Heart left ventricle (tissue), 16 donors: ENCODE data around the gene OSTM1. TPM values are rescaled to one million over a fixed set of nuclear protein-coding genes. Genes with fewer than 3 reads are reported as not detected.

Experiments
- ATAC-seq, 4 donors: fragments of 200-7000 bp; cut with Tn5 transposase; one replicate each; pipeline ENCODE4 v1.9.1; 2020 to 2022; ENCODE audit warnings: moderate library complexity in 4 of 4, mild to moderate bottlenecking in 3 of 4, moderate number of reproducible peaks in 1 of 4
- DNase-seq, 5 donors: peaks; one replicate each; pipeline ENCODE4 v3.0.0-alpha.2; 2020
- H3K27ac ChIP-seq, 12 donors: fragments of 200-600 bp; sonication (generic) in 4 of 12; one replicate each; pipeline versions ENCODE4 v1.5.0 to v1.8.0; 2016 to 2022; ENCODE audit warnings: mild to moderate bottlenecking in 2 of 12
- H3K27me3 ChIP-seq, 9 donors: fragments of 200-600 bp; sonication (generic) in 2 of 9; one replicate each; pipeline versions ENCODE4 v1.5.1 to v1.8.0; 2016 to 2022; ENCODE audit warnings: mild to moderate bottlenecking in 3 of 9
- H3K36me3 ChIP-seq, 9 donors: fragments of 200-600 bp; sonication (generic) in 2 of 9; one replicate each; pipeline versions ENCODE4 v1.5.0 to v1.8.0; 2018 to 2022; ENCODE audit warnings: mild to moderate bottlenecking in 2 of 9
- H3K4me1 ChIP-seq, 12 donors: fragments of 200-600 bp; sonication (generic) in 4 of 12; one replicate each; pipeline versions ENCODE4 v1.5.0 to v1.8.0; 2016 to 2022; ENCODE audit warnings: mild to moderate bottlenecking in 3 of 12
- H3K4me3 ChIP-seq, 12 donors: fragments of 200-600 bp; sonication (generic) in 4 of 12; one replicate each; pipeline versions ENCODE4 v1.5.0 to v1.8.0; 2017 to 2022; ENCODE audit warnings: mild to moderate bottlenecking in 9 of 12, moderate library complexity in 4 of 12
- H3K9me3 ChIP-seq, 12 donors: fragments of 200-600 bp; sonication (generic) in 4 of 12; one replicate each; pipeline versions ENCODE4 v1.5.0 to v1.8.0; 2016 to 2022; ENCODE audit warnings: mild to moderate bottlenecking in 1 of 12
- CTCF ChIP-seq, 12 donors: fragments of 200-600 bp; sonication (generic) in 4 of 12; IDR thresholded peaks; one replicate each; pipeline versions ENCODE4 v1.5.0 to v1.8.0; 2018 to 2022; ENCODE audit warnings: antibody characterized with exemption in 12 of 12, mild to moderate bottlenecking in 5 of 12
- POLR2A ChIP-seq, 2 donors: fragments of 450-650 bp; IDR thresholded peaks; one replicate each; pipeline ENCODE4 v1.6.1; 2017; ENCODE audit warnings: antibody characterized with exemption in 2 of 2, mild to moderate bottlenecking in 2 of 2, moderate library complexity in 2 of 2
- WGBS, 4 donors: extraction: QIAGEN DNeasy Blood & Tissue Kit in 2 of 4; methylation state at CpG; one replicate each; pipeline versions ENCODE4 v1.1.5 to v1.1.7; 2013 to 2018; 5-methylcytosine and 5-hydroxymethylcytosine counted together
- intact Hi-C, 10 donors: fragments of 100-400 bp; cut with DNase I; formaldehyde crosslinking; loops; one replicate each; pipeline versions ENCODE4 v1.11.1 to v1.14.2; 2022
- polyA plus RNA-seq, 2 donors: library from polyadenylated mRNA; stranded (reverse); fragments of 200-250 nt; gene quantifications; one replicate each; pipeline ENCODE4 v1.2.3, GENCODE V29; 2013
- total RNA-seq, 9 donors: library from RNA; depleted of rRNA in 2 of 9; stranded (reverse); fragments of >200 nt in 2 of 9; fragmentation: NEBNext Ultra II Directional in 3 of 9; extraction: Animal tissue kit (Norgen Biotek cat#: 25700) in 3 of 9; gene quantifications; one replicate each; pipeline versions ENCODE4 v1.1.0 to v1.2.4, GENCODE V29; 2016 to 2023
- donor health status: ischemic (EF 13 %, LVEDD 7.1; RV severe dilation, severe dysfunction).
- donor health status: healthy with polysubstance abuse.
- donor health status: DM: no; HTN: yes; CAD: no.
- donor health status: DM: no; HTN: no; CAD: no.
- donor health status: ischemic (EF 25% LVEDD 6.9; RV normal size, moderate dysfunction).
- donor health status: ischemic (EF 25% LVEDD 5.7; RV mildly dilated, moderate dysfunction).
- donor health status: healthy.
- donor health status: DM: yes; HTN: yes; CAD: no.
- donor health status: ischemic (EF 35%, LVEDD 5.7; RV mildly dilated, moderate dysfunction).
- donor health status: nonischemic (EF 11% LVEDD 7.7; RV severe dilation, severe dysfunction).
- donor health status: DM: yes; HTN: yes; CAD: no.
- donor health status: PGD.
- donor health status: ischemic (EF 29% LVEDD 5.4; RV normal size, mild dysfunction).
- donor health status: nonischemic (EF 23%, LVEDD 6.1; RV moderate dilation, normal function).

Gene OSTM1
- total and polyA plus RNA-seq, 11 donors, result 19.0 to 69.3 (median 45.2) TPM

GRCh38 chr6:108121612-108122011 is 47.1 kb upstream of the OSTM1 start:
- no peak overlapping the region for H3K27ac ChIP-seq
- no peaks in the 10 kb centered on the region for H3K36me3 ChIP-seq
- peaks cover 0 to 30% (median 20%) of the 10 kb centered on the region in 12 donors for H3K4me1 ChIP-seq
- ATAC-seq (no peak), DNase-seq (no peak)
- intact Hi-C loops, result no loop called here
- TF ChIP-seq CTCF (IDR thresholded peaks at IDR 0.05) (no peak), POLR2A (IDR thresholded peaks at IDR 0.05) (no peak)
- no peak overlapping the region for H3K4me3 ChIP-seq
- 38 to 62% (median 53%) methylated on average over 10 of the region's 10 CpGs for WGBS, 4 donors
- peaks cover 33 to 99% (median 75%) of the 10 kb centered on the region in 9 donors for H3K27me3 ChIP-seq
- no peaks in the 10 kb centered on the region for H3K9me3 ChIP-seq

- peaks cover 38 to 99% (median 78%) of the 10 kb centered on the region in 9 donors for H3K27me3 ChIP-seq
- 75 to 94% (median 87%) methylated on average over 12 of the region's 12 CpGs for WGBS, 4 donors
- intact Hi-C loops, result no loop called here
These were observed 45.8 kb upstream of the OSTM1 start for GRCh38 chr6:108120311-108120710.

DNA sequence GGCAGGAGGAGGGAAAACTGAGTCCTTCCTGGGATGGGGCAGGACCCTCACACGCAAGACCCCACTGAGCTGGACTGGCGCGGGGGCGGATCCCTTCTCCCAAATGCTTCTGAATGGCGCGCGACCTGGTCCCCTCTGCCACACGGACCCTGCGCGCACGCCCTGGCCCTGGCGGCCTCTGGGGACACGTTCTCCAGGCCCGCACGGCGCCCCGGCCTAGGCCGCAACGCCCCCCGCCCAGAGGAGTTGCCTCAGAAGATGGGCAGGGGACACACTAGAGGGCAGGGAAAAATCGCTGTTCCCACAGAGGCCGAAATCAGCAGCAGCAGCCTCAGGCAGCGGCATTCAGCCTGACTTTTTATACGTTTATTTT is 45.2 kb upstream of the OSTM1 start:
- TF ChIP-seq POLR2A (IDR thresholded peaks at IDR 0.05) (no peak), CTCF (IDR thresholded peaks at IDR 0.05) (no peak)
- no peak for DNase-seq
- H3K27ac ChIP-seq, result no peak overlapping the region
- 30 to 55% (median 51%) methylated on average over 23 to 24 of the region's 24 CpGs for WGBS, 4 donors
- ATAC-seq, result no peak
- intact Hi-C loops, result loop anchor here in 6 of 10 donors (10.0 kb wide), 2 partner anchors 135 to 375 kb away; no protein-coding TSS in a partner anchor
- H3K36me3 ChIP-seq, result no peaks in the 10 kb centered on the region
- peaks cover 39 to 99% (median 78%) of the 10 kb centered on the region in 9 donors for H3K27me3 ChIP-seq
- H3K9me3 ChIP-seq, result no peaks in the 10 kb centered on the region
- peaks cover 0 to 41% (median 31%) of the 10 kb centered on the region in 12 donors for H3K4me1 ChIP-seq
- H3K4me3 ChIP-seq, result peak overlapping the region in 1 of 12 donors; percentile 61

More at GRCh38 chr6:108120311-108120710, 45.8 kb upstream of the OSTM1 start:
- DNase-seq, result no peak
- no peaks in the 10 kb centered on the region for H3K9me3 ChIP-seq
- H3K4me3 ChIP-seq, result no peak overlapping the region
- peaks cover 0 to 36% (median 25%) of the 10 kb centered on the region in 12 donors for H3K4me1 ChIP-seq
- no peak overlapping the region for H3K27ac ChIP-seq
- TF ChIP-seq CTCF (IDR thresholded peaks at IDR 0.05) (no peak), POLR2A (IDR thresholded peaks at IDR 0.05) (no peak)
- no peaks in the 10 kb centered on the region for H3K36me3 ChIP-seq
- no peak for ATAC-seq

DNA sequence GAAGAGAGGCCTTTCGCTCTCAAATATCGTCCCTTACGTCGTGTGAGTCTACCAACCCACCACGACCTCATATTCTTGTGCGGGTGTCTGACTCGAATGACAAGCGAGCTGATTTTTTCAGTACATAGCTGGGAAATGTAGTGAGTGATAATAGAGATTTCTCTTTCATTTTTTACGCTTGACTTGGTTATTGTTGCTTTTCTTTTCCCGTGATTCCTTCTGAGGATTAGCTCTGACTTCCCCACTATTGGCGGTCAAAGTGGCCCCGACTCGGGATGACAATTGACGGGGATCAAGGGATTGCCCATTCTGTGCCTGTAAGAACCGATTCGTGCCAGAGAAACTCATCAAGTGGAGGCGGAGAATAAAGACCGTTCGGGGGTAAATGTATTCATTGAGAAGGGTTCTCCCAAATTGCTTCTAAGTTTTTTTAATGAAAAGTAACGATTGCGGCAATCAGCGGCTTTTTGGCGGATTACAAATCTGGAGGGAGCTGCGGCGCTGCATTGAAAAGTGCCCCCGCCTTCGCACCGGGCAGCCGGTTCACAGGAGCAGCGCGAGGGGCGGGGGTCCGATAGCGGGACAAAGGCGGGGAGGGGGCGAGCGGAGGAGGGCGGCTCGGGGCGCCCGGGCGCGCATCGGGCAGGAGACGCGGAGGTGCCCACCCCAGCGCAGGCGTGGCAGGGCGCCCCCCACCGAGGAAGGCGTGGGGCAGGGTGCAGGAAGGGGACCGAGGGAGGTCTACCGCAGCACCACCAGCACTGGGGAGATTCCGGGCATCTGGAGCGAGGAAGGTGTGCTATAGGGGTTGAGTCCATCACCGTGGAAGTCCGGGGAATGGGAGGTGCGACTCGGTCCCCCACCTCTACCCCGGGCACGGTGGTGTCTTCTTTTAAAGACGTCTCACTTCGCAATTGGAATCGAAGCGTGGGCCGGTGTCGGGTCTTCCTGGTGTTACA is 44.5 kb upstream of the OSTM1 start:
- no peak for TF ChIP-seq CTCF (IDR thresholded peaks at IDR 0.05)
- TF ChIP-seq POLR2A (IDR thresholded peaks at IDR 0.05), result no peak
- H3K9me3 ChIP-seq, result no peaks in the 10 kb centered on the region
- intact Hi-C loops, result loop anchor here in 6 of 10 donors (10.0 kb wide), 2 partner anchors 136 to 376 kb away; no protein-coding TSS in a partner anchor
- peaks cover 0 to 46% (median 35%) of the 10 kb centered on the region in 12 donors for H3K4me1 ChIP-seq
- WGBS, 4 donors, result 2 to 4% (median 3%) methylated on average over 45 to 67 of the region's 67 CpGs
- H3K27ac ChIP-seq, result no peak overlapping the region
- no peak for ATAC-seq
- no peaks in the 10 kb centered on the region for H3K36me3 ChIP-seq
- H3K4me3 ChIP-seq, result peak overlapping the region; percentile 22 to 81 (median 65)
- H3K27me3 ChIP-seq, result peaks cover 39 to 99% (median 81%) of the 10 kb centered on the region in 9 donors
- no peak for DNase-seq
